Measurements from ENCODE around the gene GATA5.

The GATA5 gene

DNA sequence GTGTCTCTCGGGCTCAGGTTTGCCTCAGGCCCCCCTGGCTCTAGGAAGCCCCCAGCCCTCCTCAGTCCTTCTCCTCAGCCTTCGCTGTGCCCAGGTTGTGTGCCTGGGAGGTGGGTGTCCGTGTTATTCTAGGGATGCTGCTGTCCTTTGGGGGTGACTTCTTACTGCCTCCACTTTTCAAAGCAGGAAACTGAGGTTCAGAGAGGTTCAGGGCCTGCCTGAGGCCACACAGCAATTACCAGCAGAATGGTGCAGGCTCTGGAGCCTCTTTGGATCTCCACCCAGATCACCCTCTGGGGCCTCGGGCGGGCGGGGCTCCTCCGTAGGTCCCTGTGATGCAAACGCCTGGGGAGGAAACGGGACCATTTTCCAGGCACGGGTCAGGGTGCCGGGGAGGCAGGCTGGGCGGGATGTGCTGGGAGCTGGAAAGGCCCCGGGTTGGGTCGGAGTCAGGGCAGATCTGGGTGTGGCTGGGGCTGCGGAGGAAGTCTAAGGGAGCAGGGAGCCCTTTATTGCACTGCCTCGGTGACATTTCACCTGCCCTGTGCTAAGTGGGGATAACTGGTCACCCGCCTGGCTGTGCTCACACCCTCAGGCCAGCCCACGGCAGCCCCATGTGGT lies 23.2 kb downstream of the GATA5 start:
- DNase-seq (ENCODE audit: low read depth) = no peak

DNA sequence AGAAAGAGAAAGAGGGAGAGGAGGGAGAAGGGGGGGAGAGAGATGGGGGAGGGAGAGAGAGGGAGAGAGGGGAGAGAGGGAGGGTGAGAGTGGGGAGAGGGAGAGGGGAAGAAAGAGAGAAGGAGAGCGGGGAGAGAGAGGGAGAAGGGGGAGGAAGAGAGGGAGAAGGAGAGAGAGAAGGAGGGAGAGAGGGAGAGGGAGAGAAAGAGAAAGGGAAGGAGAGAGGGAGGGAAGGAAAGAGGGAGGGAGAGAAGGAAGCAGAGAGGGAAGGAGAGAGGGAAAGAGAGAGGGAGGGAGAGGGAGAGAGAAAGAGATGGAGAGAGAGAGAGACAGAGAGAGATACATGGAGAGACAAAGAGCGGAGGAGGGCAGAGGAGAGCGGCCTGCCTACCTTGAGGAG lies 23.8 kb downstream of the GATA5 start:
- DNase-seq (ENCODE audit: low read depth) = no peak

DNA sequence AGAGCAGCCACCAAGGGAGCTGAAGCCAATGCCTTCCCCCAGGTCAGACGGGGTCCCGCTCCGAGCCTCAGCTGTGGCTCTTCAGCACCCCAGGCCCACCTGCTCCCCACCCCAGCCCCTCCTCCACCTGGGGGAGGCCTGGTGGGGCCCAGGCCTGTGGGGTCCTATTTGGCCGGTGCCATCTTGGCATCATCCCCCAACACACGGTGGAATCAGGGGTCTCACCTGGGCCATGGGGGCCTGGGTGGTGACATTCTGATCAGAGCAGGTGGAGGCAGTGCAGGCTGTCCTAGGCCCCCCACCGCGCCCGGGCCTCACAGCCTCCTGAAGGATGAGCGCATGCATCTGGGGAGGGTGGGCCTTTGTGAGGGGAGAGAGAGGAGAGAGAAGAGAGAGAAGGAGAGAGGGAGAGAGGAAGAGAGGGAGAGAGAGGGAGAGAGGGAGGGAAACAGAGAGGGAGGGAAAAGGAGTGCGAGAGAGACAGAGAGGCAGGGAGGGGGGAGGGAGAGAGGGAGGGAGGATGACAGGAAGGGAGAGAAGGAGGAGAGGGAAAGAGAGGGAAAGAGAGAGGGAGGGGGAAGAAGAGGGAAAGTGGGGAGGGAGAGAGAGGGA lies 24.5 kb downstream of the GATA5 start:
- no peak for DNase-seq (ENCODE audit: low read depth)

DNA sequence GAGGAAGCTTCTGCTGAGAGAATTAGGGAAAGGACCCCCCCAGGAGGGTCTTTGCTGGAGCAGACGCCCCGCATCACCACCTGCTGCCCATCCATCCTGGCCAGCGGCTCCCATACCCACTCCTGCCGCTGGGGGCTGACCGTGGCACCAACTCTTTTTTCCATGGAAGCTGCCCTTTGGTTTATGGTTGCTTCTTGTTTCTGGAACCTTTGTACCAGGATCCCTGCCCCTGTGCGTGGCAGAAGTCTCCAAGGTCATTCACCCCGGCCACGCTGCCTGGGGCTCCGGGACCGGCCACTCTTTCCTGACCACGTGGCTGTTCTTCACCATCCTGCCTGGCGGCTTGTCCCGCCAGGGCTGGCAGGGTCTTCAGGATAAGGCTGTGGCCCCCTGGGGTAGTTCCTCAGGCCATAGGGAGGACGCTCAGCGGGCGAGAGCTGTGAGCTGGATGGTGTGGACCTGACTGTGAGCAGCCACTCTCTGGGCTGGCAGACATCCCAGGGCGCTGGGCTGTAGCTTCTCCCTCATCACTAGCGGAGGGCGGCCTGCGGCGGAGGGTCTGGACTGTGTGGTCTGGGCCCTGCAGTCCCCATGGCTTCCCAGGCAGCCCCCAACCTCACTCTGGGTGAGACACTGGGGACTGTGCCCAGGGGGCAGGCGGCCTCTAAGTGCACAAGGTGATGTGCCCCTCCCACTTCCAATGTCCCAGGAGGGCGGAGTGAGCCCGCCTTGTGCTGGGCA lies 25.7 kb downstream of the GATA5 start:
- DNase-seq (ENCODE audit: low read depth) = no peak

DNA sequence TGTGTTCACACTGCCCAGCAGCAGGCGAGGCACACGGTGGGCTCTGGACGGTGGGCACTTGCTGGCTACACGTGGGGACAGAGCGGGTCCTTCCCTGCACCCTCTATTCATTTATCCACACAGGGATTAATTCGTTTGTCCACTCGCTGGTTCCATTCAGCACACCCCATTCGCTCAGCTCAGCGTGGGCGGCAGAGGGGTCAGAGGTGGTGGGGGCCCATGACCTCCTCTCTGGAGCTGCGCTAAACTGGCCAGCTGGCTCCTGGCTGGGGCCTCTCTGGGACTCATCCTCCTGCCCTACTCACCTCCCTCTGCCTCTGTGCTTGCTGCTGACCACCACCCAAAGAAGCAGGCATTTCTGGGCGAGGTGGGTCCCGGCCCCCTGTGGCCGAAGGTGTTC lies 27.0 kb downstream of the GATA5 start:
- DNase-seq (ENCODE audit: low read depth) = no peak

DNA sequence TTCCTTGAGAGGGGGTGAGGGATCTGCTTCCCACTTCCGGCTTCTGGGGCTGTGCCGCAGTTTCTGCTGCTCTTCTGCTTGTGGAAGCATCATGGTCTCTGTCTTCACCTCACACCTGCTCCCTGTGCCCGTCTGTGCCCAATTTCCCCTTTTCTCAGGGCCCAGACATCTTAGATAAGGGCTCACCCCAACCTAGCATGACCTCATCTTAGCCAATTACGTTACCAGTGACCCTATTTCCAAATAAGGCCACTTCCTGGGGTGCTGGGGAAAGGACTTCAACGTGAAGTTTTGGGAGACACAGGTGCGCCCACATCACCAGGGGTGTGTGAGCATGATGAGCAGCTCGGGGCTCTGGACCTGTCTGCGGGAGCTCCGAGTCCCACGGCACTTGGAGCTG lies 27.8 kb downstream of the GATA5 start:
- DNase-seq (ENCODE audit: low read depth) = no peak

DNA sequence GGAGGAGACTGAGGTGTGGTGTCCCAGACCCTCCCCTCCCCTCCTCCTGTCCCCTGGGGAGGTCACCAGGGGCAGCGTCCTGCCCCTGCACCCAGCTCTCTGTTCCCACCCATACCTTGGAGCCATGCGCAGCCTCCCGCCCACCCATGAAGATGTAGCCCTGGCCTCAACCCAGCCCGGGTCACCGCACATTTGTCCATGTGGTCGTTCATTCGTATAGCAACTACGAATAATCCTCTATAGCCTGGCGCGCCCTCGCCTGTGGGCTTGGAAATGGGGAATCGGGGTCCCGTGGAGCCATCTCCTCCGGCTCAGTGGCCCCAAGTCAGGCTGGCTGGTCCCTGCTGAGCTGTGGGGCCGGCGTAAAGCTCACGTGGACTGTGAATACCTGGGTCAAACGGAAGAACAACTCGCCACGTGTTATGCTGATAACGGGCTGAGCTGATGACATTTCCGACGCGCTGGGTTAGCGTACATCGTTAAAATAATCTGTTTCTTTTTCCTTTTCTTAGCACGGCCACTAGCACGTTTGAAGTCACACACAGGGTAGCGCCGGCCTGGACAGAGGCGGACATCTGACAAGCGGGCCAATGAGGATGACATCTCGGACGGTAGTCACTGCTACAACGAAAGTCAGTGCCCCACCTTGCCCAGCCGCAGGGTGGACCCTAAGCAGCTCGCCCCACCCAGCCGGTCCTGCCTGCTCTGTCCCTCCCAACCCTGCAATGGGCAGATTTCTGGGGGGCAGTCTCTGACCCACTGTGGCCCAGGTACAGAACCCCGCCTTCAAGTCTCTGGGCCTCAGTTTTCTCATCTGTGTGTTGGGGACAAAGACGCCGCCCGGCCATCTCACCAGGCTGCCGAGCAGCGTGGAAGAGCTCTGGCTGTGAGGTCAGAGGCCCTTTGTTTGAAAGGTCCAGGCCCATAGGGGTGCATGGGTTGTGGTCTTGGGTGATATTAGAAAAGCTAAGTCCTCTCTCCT lies 28.6 kb downstream of the GATA5 start:
- no peak for DNase-seq (ENCODE audit: low read depth)

DNA sequence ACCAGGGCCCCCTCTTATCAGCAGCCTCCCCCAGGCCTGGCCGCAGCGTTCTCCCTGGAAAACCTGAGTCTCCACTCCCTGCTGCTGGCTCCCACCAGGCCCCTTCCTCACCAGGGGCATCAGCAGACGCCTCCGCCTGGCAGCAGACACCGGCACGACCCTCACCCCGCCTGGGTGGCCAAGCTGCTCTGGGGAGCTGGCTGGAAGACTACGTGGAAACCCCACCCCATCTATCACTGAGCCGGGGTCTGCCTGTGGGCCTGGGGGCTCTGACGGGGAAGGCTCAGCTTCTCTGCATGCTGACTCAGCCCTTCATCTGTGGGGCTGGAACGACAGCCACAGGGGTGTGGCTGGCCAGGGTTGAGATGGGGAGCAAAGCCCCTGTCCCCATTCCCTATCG lies 29.3 kb downstream of the GATA5 start:
- no peak for DNase-seq (ENCODE audit: low read depth)

DNA sequence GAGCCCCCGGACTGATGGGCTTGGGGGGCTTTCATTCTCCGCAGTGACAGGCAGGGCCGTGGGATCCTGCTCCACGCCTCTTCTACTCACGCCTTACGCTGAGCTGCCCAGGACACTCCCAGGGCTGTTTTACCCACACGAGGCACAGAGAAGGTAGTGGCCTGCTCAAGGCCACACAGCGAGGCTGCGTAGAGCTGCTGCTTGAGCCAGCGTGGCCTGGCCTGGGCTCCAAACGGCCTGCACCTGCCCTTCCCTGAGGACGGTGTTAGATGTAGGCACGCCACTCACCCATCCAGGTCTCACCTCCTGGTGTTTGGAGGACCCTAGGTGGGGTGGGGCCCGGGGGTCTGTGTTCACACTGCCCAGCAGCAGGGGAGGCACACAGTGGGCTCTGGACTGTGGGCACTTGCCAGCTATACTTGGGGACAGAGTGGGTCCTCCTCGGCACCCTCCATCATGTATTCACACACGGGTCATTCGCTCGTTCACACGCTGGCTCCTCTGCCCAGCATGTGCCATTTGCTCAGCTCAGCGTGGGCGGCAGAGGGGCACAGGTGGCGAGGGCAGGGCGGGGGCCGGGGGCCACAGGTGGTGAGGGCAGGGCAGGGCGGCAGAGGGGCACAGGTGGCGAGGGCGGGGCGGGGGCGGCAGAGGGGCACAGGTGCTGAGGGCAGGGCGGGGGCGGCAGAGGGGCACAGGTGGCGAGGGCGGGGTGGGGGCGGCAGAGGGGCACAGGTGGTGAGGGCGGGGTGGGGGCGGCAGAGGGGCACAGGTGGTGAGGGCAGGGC lies 30.0 kb downstream of the GATA5 start:
- no peak for DNase-seq (ENCODE audit: low read depth)

DNA sequence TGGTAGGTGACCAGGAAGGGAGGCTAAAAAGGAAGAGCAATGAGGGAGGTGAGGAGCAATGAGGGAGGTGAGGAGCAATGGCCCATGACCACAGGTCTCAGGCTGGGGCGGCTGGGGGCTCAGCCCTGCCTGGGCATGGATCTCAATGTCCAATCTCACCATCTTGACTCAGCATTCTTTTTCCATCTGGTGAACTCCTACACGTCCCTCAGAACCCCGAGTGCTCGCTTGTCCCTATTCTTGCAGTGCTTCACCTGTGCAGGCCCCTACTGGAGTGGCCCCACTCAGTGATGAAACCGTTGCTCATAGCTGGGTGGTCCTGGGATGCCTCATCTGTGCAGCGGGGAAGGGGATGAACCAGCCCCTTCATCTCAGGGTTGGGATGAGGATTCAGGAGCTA lies 31.5 kb downstream of the GATA5 start:
- DNase-seq (ENCODE audit: low read depth) = no peak

DNA sequence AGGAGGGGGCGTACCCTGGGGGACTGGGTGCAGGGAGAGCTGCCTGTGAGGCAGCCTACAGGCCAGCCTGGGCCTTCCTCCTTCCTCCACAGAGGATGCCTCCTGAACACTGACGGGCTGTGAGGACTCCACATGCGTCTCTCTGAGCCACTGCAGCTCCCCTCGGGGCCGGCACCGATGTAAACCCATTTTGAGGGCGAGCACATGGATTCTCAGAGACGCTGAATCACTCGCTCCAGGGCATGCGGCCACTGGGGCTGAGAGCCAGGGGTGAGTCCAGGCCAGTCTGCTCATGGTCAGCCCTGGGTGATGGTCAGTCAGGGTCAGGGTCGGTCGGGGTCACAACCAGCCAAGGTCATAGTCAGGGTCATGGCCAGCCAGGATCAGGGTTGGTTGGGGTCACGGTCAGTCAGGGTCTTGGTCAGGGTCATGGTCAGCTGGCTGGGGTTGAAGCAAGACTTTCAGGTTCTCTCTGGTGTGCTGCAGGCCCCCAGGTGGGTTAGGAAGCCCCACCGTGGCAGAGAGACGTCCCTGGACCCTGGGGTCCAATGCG lies 33.7 kb downstream of the GATA5 start:
- DNase-seq (ENCODE audit: low read depth) = no peak

DNA sequence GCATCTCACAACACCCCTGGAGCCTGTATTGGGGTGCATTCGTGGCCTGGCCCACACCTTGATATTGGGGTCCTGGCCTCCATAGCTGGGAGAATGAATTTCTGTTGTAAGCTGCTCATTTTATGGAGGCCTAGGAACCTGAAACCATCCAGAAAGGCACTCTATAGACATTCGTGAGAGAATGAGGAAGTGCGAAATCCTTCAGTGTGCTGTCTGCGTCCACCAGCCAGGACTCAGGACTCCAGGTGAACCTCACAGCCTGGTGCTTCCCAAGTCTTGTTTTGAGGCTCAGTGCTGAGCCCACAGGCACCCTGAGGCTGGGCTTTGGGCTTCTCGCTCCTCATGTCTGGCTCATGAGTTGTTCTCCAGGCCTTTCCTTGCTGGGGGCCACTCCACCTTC lies 36.6 kb downstream of the GATA5 start:
- DNase-seq (ENCODE audit: low read depth) = no peak

DNA sequence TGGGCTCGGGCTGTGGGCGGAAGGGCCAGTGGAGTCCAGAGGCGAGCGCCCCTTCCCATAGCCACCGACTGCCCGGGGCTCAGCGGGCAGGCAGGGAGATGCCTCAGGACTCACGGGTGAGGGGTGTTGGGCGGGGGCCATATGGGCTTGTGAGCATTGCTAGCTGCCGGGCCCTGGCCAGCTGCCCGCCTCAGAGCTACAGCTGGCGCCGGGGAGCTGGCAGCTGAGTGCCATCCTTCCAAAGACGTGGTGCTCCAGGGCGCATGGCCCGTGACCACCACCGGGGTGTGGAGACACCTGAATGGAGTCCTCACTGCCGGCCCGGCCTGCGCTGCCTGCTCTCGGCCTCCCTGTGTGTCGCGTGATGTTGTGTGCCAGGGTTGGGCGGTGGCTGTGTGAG lies 37.9 kb downstream of the GATA5 start:
- DNase-seq (ENCODE audit: low read depth) = no peak

DNA sequence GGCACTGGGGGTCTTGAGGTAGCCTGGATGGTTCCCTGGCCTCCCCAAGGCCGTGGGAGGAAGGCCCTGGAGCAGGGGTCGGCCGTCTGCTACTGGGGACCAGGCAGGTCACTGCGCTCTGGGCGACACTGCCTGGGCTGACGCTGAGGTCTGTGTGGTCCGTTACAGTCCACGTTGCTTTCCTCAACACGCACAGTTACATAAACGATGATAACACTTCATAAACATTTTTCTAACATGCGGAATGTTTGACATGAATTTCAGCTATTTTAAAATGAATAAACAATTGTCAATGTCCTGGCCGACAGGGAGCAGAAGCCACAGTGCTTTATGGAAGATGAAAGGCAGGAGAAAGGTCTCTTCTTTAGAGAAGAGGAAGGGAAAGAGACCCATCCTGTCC lies 38.3 kb downstream of the GATA5 start:
- DNase-seq (ENCODE audit: low read depth) = no peak

DNA sequence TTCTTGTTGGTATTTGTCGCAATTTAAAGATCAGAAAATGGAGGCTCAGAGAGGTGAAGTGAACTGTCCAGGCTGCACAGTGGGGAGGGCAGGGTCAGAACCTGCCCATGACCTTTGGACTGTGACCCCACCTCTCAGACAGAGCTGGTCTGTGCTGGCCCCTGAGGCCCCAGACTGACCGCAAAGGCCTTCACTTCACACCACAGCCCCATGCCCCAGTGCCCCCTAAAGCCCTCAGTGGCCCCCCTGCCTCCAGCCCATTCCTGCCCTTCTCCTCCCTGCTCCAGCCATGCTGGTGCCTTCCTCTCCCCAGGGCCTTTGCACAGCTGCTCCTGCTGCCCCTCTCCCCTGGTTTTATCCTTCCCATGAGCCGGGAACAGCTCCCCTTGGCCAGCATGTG lies 39.1 kb downstream of the GATA5 start:
- no peak for DNase-seq (ENCODE audit: low read depth)

DNA sequence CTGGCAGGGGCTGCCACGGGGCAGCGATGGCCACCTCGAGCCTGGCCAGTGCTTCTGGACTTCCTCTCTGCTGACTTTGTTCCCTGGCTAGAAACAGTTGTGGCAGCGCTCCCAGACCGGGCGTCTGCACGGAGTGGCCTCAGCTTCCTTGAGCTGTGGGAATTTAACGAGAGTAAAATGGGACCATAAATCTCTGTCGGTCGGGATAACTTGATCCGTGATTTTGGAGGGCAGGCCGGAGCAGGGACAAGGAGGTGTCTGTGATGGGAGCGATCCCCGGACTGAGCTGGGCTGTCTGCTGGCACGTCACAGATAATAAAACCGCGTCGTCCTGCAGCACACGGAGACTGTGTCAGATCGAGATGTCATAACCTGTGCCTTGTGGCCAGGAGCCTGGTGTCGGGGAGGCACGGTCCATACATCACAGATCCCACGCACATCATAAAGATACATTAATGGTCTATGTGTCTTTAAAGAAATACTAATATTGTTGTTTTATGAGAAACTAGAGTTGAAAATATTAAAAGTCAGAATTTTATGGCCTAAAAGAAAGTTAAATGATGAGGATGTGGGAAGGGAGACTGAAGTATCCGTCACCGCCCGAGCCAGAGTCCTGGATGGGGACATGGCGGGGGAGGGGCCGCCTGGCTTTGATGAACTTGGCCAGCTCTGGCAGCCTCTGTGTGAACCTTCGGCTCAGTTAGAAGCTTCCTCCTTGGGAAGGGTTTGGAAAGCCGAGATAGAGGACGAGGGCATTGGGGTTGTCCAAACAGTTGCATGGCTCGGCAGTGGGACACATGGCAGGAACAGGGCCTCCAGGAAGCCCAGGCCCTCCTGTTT lies 41.9 kb downstream of the GATA5 start:
- no peak for DNase-seq (ENCODE audit: low read depth)

DNA sequence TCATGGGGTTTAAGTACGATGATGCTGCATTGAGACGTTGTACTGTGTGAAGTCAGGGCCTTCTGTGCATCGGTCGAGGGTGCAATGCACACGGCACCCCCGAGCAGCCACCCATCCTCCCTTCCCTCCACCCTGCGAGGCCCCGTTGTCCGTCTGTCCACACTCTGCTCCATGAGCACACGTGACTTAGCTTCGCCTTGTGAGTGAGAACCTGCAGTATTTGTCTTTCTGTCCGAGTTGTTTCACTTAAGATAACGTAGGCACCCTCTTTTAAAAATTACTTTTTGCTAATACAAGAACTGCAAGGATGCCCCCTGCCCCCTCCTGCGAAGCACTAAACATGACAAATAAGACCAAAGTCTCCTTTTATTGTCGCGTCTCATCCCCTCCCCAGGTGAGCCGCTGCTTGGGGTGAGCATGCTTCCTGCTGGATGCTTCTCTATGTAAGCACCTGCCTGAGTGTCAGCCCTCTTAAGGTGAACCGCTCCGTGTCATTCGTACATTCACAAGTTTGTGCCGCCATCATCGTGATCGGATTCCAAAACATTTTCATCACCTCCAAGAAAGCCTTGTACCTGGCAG lies 44.8 kb downstream of the GATA5 start:
- DNase-seq (ENCODE audit: low read depth) = no peak

DNA sequence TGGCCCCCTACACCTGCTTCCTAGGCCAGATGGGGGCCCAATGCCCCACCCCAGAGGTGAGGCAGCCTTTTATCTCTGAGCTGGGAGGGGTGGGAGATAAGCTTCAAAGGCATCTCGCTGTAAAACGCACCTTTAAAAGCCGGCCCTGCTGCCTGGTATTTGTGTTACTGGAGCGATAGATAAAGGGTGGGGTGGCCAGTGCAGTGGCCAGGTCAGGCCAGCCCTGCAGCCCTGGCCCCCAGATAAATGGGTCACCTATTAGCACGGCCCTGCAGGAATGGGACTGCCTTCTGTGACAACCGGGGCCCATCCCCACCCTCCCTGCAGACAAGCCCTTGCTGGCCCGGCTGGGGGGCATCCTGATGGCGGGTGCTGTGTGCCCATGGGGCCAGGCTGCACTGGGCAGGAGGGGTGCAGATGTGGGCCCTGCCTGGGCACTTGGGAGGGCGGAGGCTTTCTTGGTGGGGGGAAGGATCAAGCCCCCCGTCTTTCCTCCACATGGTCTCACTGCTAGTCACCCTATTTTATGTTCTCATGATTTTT lies 45.4 kb downstream of the GATA5 start:
- no peak for DNase-seq (ENCODE audit: low read depth)

DNA sequence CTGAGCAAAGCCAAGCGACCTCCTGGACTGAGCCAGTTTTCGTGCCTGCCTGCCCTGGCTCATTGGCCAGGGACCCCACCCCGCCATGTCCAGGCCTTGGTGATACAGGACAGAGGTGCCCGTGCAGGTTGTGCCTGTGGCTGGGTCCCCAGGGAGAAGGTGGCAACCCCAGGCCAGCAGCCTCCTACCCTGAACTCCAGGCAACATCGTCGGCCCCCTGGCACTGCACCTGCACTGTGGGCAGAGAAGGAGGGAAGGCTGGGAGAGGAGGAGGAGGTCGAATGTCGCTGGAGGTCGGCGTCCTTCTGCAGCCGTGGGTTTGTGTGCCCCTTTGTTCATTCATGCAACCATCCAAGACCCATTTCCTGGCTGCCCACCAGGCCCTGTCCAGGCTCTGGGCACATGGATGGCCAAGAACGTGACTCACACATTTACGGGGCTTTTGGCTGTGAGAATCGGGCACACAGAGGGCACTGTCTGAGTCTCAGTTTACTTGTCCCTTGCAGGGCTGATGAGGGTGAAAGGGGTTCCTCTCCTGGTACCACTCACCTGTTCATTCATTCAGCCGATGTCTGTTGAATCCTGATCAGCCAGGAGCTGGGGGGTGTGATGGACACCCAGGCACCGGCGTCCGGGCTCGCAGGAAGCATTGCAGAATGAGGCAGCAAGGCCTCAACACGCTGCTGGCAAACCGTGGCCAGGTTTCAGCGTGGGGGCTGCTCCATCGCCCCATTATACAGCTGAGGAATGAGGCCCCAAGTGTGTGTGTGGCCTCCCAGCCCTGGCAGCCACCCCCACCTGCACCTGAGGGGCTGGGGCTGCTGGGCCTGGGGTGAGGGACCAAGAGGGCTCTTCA lies 46.1 kb downstream of the GATA5 start:
- no peak for DNase-seq (ENCODE audit: low read depth)

All from activated T-cell treated with anti-CD3 and anti-CD28 coated beads for 1 hour (primary cell).